Inflammatory macrophage (primary cell): ENCODE results near the gene RPL29.
"Not testable (repeated sequence)": the region's sequence is repeated elsewhere in the genome, so short reads cannot be mapped to it uniquely, and the experiment has no call there.

Experiments
- DNase-seq, 2 donors: peaks; one replicate each; pipeline ENCODE4 v3.0.0-alpha.2; 2020 to 2022

RPL29 gene

GRCh38 chr3:52004906-52005395 is 9.3 kb upstream of the RPL29 start:
- DNase-seq: no peak

GRCh38 chr3:52004163-52004787 is 8.6 kb upstream of the RPL29 start:
- no peak for DNase-seq

GRCh38 chr3:52002748-52003147 is 7.1 kb upstream of the RPL29 start:
- no peak for DNase-seq

GRCh38 chr3:52001443-52001974 is 5.8 kb upstream of the RPL29 start:
- DNase-seq: peak; percentile 40 to 54

- no peak for DNase-seq
Observed at GRCh38 chr3:51999846-52000245, 4.2 kb upstream of the RPL29 start.

- no peak for DNase-seq
Observed at GRCh38 chr3:51998774-51999173, 3.1 kb upstream of the RPL29 start.

- no peak for DNase-seq
Observed at GRCh38 chr3:51997935-51998596, 2.4 kb upstream of the RPL29 start.

- no peak for DNase-seq
Observed at GRCh38 chr3:51997172-51997571, 1.5 kb upstream of the RPL29 start.

- no peak for DNase-seq
Observed at GRCh38 chr3:51994530-51994929, 1.2 kb downstream of the RPL29 start.

GRCh38 chr3:51993657-51994056 is 2.0 kb downstream of the RPL29 start:
- DNase-seq: not testable (repeated sequence)

- DNase-seq: no peak
Observed at GRCh38 chr3:51992017-51992682, 3.5 kb downstream of the RPL29 start.

GRCh38 chr3:51990501-51990971 is 5.2 kb downstream of the RPL29 start:
- DNase-seq: not testable (repeated sequence)

- no peak for DNase-seq
Observed at GRCh38 chr3:51988286-51989146, 7.2 kb downstream of the RPL29 start.

GRCh38 chr3:51987568-51987967 is 8.1 kb downstream of the RPL29 start:
- DNase-seq: no peak

GRCh38 chr3:51986010-51986947 is 9.4 kb downstream of the RPL29 start:
- DNase-seq: no peak

- DNase-seq: no peak
Observed at GRCh38 chr3:51985063-51985462, 10.6 kb downstream of the RPL29 start.

GRCh38 chr3:51984269-51984647 is 11.4 kb downstream of the RPL29 start:
- no peak for DNase-seq

GRCh38 chr3:51983578-51984268 is 12.0 kb downstream of the RPL29 start:
- no peak for DNase-seq

- peak; percentile 89 to 95 for DNase-seq
Observed at GRCh38 chr3:51982838-51983577, 12.7 kb downstream of the RPL29 start, which contains the start of gene ACY1. ACY1 (plus strand) TSS chr3:51983535; CDS start chr3:51984065, 530 bp downstream.

GRCh38 chr3:51982352-51982837 is 13.3 kb downstream of the RPL29 start:
- no peak for DNase-seq
